Sciatic nerve (tissue), 1 donor: ENCODE results near the gene TGM3. TPM values are rescaled to one million over a fixed set of nuclear protein-coding genes. Genes with fewer than 3 reads are reported as not detected.

Source experiments
- total RNA-seq: library from RNA; stranded (reverse); fragmentation: NEBNext Ultra II Directional; extraction: Animal tissue kit (Norgen Biotek cat#: 25700); gene quantifications from one replicate; pipeline ENCODE4 v1.2.1, GENCODE V29; 2021
- donor health status: DM: no; HTN: no; CAD: no.

The TGM3 gene
- total RNA-seq, 1 donor from 2014 or later, result not detected

Other genes starting within 250 kb of the TGM3 start
- gene STK35, start 194.2 kb upstream of the TGM3 start, total RNA-seq, result 10.2 TPM
- not detected for gene TGM6, start 84.9 kb downstream of the TGM3 start, total RNA-seq
- gene SNRPB, start 174.8 kb downstream of the TGM3 start, total RNA-seq, result 64.3 TPM
- 16.3 TPM for gene ZNF343, start 212.9 kb downstream of the TGM3 start, total RNA-seq
- 0.22 TPM for gene TMC2, start 240.6 kb downstream of the TGM3 start, total RNA-seq